GM12872 (cell line): ENCODE results near the gene SFXN5.

Experiments used
- CTCF ChIP-seq: IDR thresholded peaks from 3 replicates; pipeline ENCODE4 v1.5.1; 2011; ENCODE audit warnings: low read depth, mild to moderate bottlenecking, low read length, moderate library complexity; ENCODE audit not compliant: insufficient read depth

The SFXN5 gene

GRCh38 chr2:73104933-73105332, 33.4 kb upstream of the SFXN5 start:
- no peak for TF ChIP-seq CTCF

- TF ChIP-seq CTCF, result no peak
Observed at GRCh38 chr2:73103018-73103542, 31.6 kb upstream of the SFXN5 start.

GRCh38 chr2:73101626-73102256, 30.2 kb upstream of the SFXN5 start:
- TF ChIP-seq CTCF, result no peak

GRCh38 chr2:73100956-73101355, 29.4 kb upstream of the SFXN5 start:
- TF ChIP-seq CTCF, result no peak

- no peak for TF ChIP-seq CTCF
Observed at GRCh38 chr2:73099486-73099885, 28.0 kb upstream of the SFXN5 start.

GRCh38 chr2:73095910-73096309, 24.4 kb upstream of the SFXN5 start:
- no peak for TF ChIP-seq CTCF

- TF ChIP-seq CTCF, result no peak
Observed at GRCh38 chr2:73092146-73092783, 20.8 kb upstream of the SFXN5 start.
